Neuronal stem cell (in vitro differentiated cells): ENCODE measurements around the gene TIMM10.

ENCODE experiments used
- DNase-seq: peaks from one replicate; pipeline ENCODE4 v3.0.0-alpha.2; 2013; ENCODE audit warnings: low spot score
- H2AFZ ChIP-seq: one replicate; pipeline ENCODE4 v1.6.1; 2013; ENCODE audit warnings: mild to moderate bottlenecking, low read length, inconsistent platforms
- H2AK5ac ChIP-seq: 2 replicates; pipeline ENCODE4 v1.6.1; 2013; ENCODE audit warnings: low read depth, mild to moderate bottlenecking, inconsistent platforms, low read length, moderate library complexity, mixed read lengths
- H2BK120ac ChIP-seq: 2 replicates; pipeline ENCODE4 v1.6.1; 2013; ENCODE audit warnings: low read depth, mild to moderate bottlenecking, inconsistent platforms, low read length, moderate library complexity, mixed read lengths
- H2BK12ac ChIP-seq: one replicate; pipeline ENCODE4 v1.6.1; 2013; ENCODE audit warnings: low read length, inconsistent platforms
- H2BK15ac ChIP-seq: 2 replicates; pipeline ENCODE4 v1.6.1; 2013; ENCODE audit warnings: mild to moderate bottlenecking, low read length, inconsistent platforms, mixed read lengths
- H2BK5ac ChIP-seq: one replicate; pipeline ENCODE4 v1.6.1; 2013; ENCODE audit warnings: inconsistent platforms, mild to moderate bottlenecking, low read length, moderate library complexity
- H3K14ac ChIP-seq: one replicate; pipeline ENCODE4 v1.6.1; 2013; ENCODE audit warnings: low read length, inconsistent platforms
- H3K18ac ChIP-seq: 2 replicates; pipeline ENCODE4 v1.6.1; 2013; ENCODE audit warnings: low read length, inconsistent platforms
- H3K23ac ChIP-seq: 2 replicates; pipeline ENCODE4 v1.6.1; 2013; ENCODE audit warnings: low read depth, mild to moderate bottlenecking, mixed read lengths, low read length, inconsistent platforms; ENCODE audit not compliant: poor library complexity
- H3K27ac ChIP-seq: replicated peaks from 3 replicates; pipeline ENCODE4 v1.5.1; 2013; ENCODE audit warnings: low read length, inconsistent platforms
- H3K27me3 ChIP-seq, 3 experiments: 2 replicates each; pipeline ENCODE4 v1.6.1; 2013; ENCODE audit warnings: low read length in 3 of 3, mild to moderate bottlenecking in 2 of 3, inconsistent platforms in 1 of 3, low read depth in 1 of 3, mixed read lengths in 1 of 3, moderate library complexity in 1 of 3; ENCODE audit not compliant: control insufficient read depth in 3 of 3, insufficient read depth in 3 of 3
- H3K36me3 ChIP-seq, 2 donors: replicated peaks in 1 of 2; 2 replicates each; pipeline ENCODE4 v1.6.1; 2013; ENCODE audit warnings: low read length in 2 of 2; ENCODE audit not compliant: control insufficient read depth in 2 of 2, insufficient read depth in 2 of 2
- H3K4ac ChIP-seq: 2 replicates; pipeline ENCODE4 v1.6.1; 2013; ENCODE audit warnings: inconsistent platforms, mild to moderate bottlenecking, low read length, moderate library complexity
- H3K4me1 ChIP-seq, 2 donors: 1 replicate in 1 of 2; 2 replicates in 1 of 2; pipeline ENCODE4 v1.6.1; 2013; ENCODE audit warnings: low read length in 2 of 2, low read depth in 1 of 2; ENCODE audit not compliant: control insufficient read depth in 2 of 2, insufficient read depth in 1 of 2
- H3K4me2 ChIP-seq: one replicate; pipeline ENCODE4 v1.6.1; 2013; ENCODE audit warnings: mild to moderate bottlenecking, low read length, inconsistent platforms; ENCODE audit not compliant: insufficient read depth, poor library complexity, severe bottlenecking
- H3K4me3 ChIP-seq, 2 donors: 2 replicates each; pipeline ENCODE4 v1.5.1; 2013; ENCODE audit warnings: low read length in 2 of 2, mild to moderate bottlenecking in 2 of 2, inconsistent platforms in 1 of 2, moderate library complexity in 1 of 2
- H3K79me1 ChIP-seq: one replicate; pipeline ENCODE4 v1.6.1; 2013; ENCODE audit warnings: low read depth, mild to moderate bottlenecking, inconsistent platforms, low read length, moderate library complexity
- H3K9ac ChIP-seq: one replicate; pipeline ENCODE4 v1.6.1; 2013; ENCODE audit warnings: mild to moderate bottlenecking, low read depth, low read length, inconsistent platforms; ENCODE audit not compliant: poor library complexity
- H3K9me3 ChIP-seq, 2 donors: replicated peaks in 1 of 2; 2 replicates each; pipeline versions ENCODE3 to v1.6.1; 2013; ENCODE audit warnings: low read length in 2 of 2, mild to moderate bottlenecking in 2 of 2, inconsistent platforms in 1 of 2, low read depth in 1 of 2, mixed read lengths in 1 of 2, moderate library complexity in 1 of 2; ENCODE audit not compliant: control insufficient read depth in 2 of 2, insufficient read depth in 1 of 2
- H4K8ac ChIP-seq: one replicate; pipeline ENCODE4 v1.6.1; 2013; ENCODE audit warnings: low read depth, mild to moderate bottlenecking, inconsistent platforms, low read length, moderate library complexity
- H4K91ac ChIP-seq: one replicate; pipeline ENCODE4 v1.6.1; 2013; ENCODE audit warnings: low read length, low read depth, mild to moderate bottlenecking, inconsistent platforms; ENCODE audit not compliant: poor library complexity
- WGBS, 2 donors: extraction: QIAGEN DNeasy Blood & Tissue Kit; methylation state at CpG; one replicate each; pipeline ENCODE4 v1.1.7; 2013; ENCODE audit warnings: missing lambda C conversion rate in 2 of 2, mixed read lengths in 1 of 2; ENCODE audit not compliant: insufficient read length in 2 of 2, insufficient replicate concordance in 1 of 2; ENCODE audit errors: extremely low coverage in 2 of 2; 5-methylcytosine and 5-hydroxymethylcytosine counted together

The TIMM10 gene

DNA sequence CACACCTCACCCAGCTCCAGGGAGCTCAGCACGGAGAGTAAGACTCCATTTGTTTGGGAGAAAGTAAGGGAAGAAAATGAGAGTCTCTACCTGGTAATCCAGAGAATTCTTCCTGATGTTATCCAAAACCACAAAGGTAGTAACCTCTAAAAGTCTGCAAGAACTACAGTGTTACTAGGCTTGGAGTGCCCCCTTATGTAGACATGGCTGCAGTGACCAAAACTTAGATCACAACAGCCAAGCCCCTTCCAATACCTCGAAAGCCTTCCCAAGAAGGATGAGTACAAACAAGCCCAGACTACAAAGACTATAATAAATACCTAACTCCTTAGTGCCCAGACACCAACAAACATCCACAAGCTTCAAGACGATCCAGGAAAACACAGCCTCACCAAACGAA is 32.0 kb upstream of the TIMM10 start:
- H2AFZ ChIP-seq, result no peak overlapping the region
- H2BK120ac ChIP-seq, result no peak overlapping the region
- H2BK12ac ChIP-seq, result no peak overlapping the region
- no peaks in the 10 kb centered on the region for H3K27me3 ChIP-seq
- H4K8ac ChIP-seq, result no peak overlapping the region
- no peak overlapping the region for H3K27ac ChIP-seq
- H3K4ac ChIP-seq, result no peak overlapping the region
- no peak overlapping the region for H3K14ac ChIP-seq
- H2BK15ac ChIP-seq, result no peak overlapping the region
- no peak overlapping the region for H3K4me3 ChIP-seq
- no peak overlapping the region for H2AK5ac ChIP-seq
- peaks cover 5 to 11% of the 10 kb centered on the region in 2 donors for H3K4me1 ChIP-seq
- no peak overlapping the region for H3K18ac ChIP-seq
- no CpG with 5 or more reads among the region's 4 CpGs for WGBS, 2 donors
- H3K9me3 ChIP-seq, result no peaks in the 10 kb centered on the region
- H3K9ac ChIP-seq, result no peak overlapping the region
- H3K4me2 ChIP-seq, result no peak overlapping the region
- H2BK5ac ChIP-seq, result no peak overlapping the region
- peaks cover 11 to 54% of the 10 kb centered on the region in 2 donors for H3K36me3 ChIP-seq
- H3K23ac ChIP-seq, result no peak overlapping the region
- H4K91ac ChIP-seq, result no peak overlapping the region
- H3K79me1 ChIP-seq, result peaks cover 2% of the 10 kb centered on the region
- DNase-seq, result no peak

- Histone ChIP-seq H3K14ac (no peak overlapping the region), H3K9ac (no peak overlapping the region), H2BK15ac (no peak overlapping the region), H3K18ac (no peak overlapping the region), H2BK12ac (no peak overlapping the region), H3K4me3 (no peak overlapping the region), H3K9me3 (no peaks in the 10 kb centered on the region), H4K91ac (no peak overlapping the region), H3K27me3 (no peaks in the 10 kb centered on the region), H3K4me2 (no peak overlapping the region), H2AFZ (no peak overlapping the region), H4K8ac (no peak overlapping the region), H3K36me3 (peaks cover 21 to 73% of the 10 kb centered on the region in 2 donors), H3K79me1 (peaks cover 2% of the 10 kb centered on the region), H2BK120ac (no peak overlapping the region), H2BK5ac (no peak overlapping the region), H2AK5ac (no peak overlapping the region), H3K23ac (no peak overlapping the region), H3K27ac (no peak overlapping the region), H3K4me1 (no peaks in the 10 kb centered on the region), H3K4ac (no peak overlapping the region)
- DNase-seq, result no peak
- no CpG with 5 or more reads among the region's 4 CpGs for WGBS, 2 donors
These were observed 29.6 kb upstream of the TIMM10 start for GRCh38 chr11:57560146-57560545.

- no peaks in the 10 kb centered on the region for H3K27me3 ChIP-seq
- H2BK5ac ChIP-seq, result no peak overlapping the region
- H2AFZ ChIP-seq, result no peak overlapping the region
- H3K4ac ChIP-seq, result no peak overlapping the region
- H3K36me3 ChIP-seq, result peaks cover 54 to 98% of the 10 kb centered on the region in 2 donors
- H3K9me3 ChIP-seq, result peaks cover 0 to 2% of the 10 kb centered on the region in 2 donors
- WGBS, 2 donors, result no CpG with 5 or more reads among the region's 8 CpGs
- H2BK15ac ChIP-seq, result no peak overlapping the region
- H3K18ac ChIP-seq, result no peak overlapping the region
- H2AK5ac ChIP-seq, result no peak overlapping the region
- no peak overlapping the region for H3K4me2 ChIP-seq
- H4K91ac ChIP-seq, result no peak overlapping the region
- H2BK120ac ChIP-seq, result no peak overlapping the region
- H3K79me1 ChIP-seq, result no peaks in the 10 kb centered on the region
- no peak overlapping the region for H2BK12ac ChIP-seq
- no peak overlapping the region for H3K23ac ChIP-seq
- H3K4me3 ChIP-seq, result no peak overlapping the region
- H3K9ac ChIP-seq, result no peak overlapping the region
- no peaks in the 10 kb centered on the region for H3K4me1 ChIP-seq
- H3K27ac ChIP-seq, result no peak overlapping the region
- H4K8ac ChIP-seq, result no peak overlapping the region
- no peak overlapping the region for H3K14ac ChIP-seq
- DNase-seq, result no peak
These were observed 25.5 kb upstream of the TIMM10 start for GRCh38 chr11:57556041-57556440.

DNA sequence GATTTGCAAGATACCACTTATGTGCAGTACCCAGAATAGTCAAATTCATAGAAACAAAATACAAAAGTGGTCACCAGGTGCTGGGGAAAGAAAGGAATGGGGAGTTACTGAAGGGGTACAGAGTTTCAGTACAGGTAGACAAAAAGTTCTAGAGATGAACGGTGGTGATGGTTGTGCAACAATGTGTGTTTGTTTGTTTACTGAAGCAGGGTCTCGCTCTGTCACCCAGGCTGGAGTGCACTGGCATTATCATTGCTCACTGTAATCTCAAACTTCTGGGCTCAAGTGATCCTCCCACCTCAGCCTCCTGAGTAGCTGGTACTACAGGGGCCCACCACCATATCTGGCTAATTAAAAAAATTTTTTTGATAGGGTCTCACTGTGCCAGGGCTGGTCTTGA is 24.8 kb upstream of the TIMM10 start:
- H2BK120ac ChIP-seq, result no peak overlapping the region
- no peaks in the 10 kb centered on the region for H3K4me1 ChIP-seq
- DNase-seq, result no peak
- H3K4me3 ChIP-seq, result no peak overlapping the region
- no peaks in the 10 kb centered on the region for H3K79me1 ChIP-seq
- no peak overlapping the region for H2AFZ ChIP-seq
- H3K9ac ChIP-seq, result no peak overlapping the region
- H3K36me3 ChIP-seq, result peaks cover 59 to 100% of the 10 kb centered on the region in 2 donors
- H2AK5ac ChIP-seq, result no peak overlapping the region
- H3K4ac ChIP-seq, result no peak overlapping the region
- H3K9me3 ChIP-seq, result peaks cover 0 to 2% of the 10 kb centered on the region in 2 donors
- H2BK12ac ChIP-seq, result no peak overlapping the region
- no peak overlapping the region for H4K8ac ChIP-seq
- H3K14ac ChIP-seq, result no peak overlapping the region
- no peaks in the 10 kb centered on the region for H3K27me3 ChIP-seq
- H3K23ac ChIP-seq, result no peak overlapping the region
- H2BK15ac ChIP-seq, result no peak overlapping the region
- H3K18ac ChIP-seq, result no peak overlapping the region
- no CpG with 5 or more reads among the region's 2 CpGs for WGBS, 2 donors
- H4K91ac ChIP-seq, result no peak overlapping the region
- H3K4me2 ChIP-seq, result no peak overlapping the region
- H2BK5ac ChIP-seq, result no peak overlapping the region
- H3K27ac ChIP-seq, result no peak overlapping the region
